Inferior parietal cortex (tissue), 1 donor: ENCODE data around the gene DYNC2I2.
"Not testable (repeated sequence)": the region's sequence is repeated elsewhere in the genome, so short reads cannot be mapped to it uniquely, and the experiment has no call there.

Experiments
- DNase-seq: peaks from one replicate; pipeline ENCODE4 v3.0.0-alpha.2; 2016; ENCODE audit errors: extremely low spot score

The DYNC2I2 gene

DNA sequence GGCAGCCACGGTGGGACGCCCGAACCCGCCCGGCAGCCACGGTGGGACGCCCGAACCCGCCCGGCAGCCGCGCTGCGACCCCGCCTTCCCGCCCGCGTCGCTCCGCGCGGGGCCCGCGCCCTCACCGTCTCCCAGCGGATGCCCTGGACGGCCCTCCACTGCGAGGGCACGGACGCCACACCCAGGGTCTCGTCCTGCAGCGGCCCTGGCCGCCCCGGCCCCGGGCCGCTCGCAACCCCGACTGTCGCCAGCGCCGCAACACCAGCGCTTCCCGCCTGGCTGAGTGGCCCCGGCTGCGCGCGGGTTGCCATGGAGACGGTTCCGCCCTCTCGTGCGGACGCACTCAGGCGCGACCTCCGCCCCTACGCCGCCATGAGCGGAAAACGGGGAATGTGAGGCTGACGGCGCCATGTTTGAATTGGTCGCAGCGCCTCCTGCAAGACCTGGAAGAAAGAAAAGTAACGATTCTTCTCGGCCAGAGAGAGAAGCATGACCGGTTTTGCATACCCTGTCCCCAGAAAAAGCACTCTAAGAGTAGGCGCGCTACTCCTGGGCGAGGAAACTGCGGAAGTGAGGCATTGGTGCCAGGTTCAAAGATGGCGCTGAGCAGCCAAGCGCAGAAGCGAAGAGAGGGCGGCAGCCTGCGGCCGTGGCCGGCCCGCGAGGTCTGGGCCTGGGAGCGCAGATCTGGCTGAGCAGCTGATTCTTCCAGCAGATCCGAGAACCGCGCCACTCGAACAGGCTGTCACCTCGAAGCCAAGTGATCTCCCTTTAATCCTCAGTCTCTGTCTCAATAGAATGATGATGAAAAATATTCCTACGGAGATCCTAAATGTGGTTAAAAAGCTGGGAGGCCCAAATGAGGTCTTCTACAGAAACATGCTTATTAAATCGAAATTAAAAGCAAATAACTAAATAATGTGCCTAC is at the start of gene DYNC2I2:
DYNC2I2 (minus strand) TSS at position 432 of the 928 bp plus-strand sequence; CDS start at position 311, 121 bp downstream.
- peak; percentile 95 for DNase-seq

DNA sequence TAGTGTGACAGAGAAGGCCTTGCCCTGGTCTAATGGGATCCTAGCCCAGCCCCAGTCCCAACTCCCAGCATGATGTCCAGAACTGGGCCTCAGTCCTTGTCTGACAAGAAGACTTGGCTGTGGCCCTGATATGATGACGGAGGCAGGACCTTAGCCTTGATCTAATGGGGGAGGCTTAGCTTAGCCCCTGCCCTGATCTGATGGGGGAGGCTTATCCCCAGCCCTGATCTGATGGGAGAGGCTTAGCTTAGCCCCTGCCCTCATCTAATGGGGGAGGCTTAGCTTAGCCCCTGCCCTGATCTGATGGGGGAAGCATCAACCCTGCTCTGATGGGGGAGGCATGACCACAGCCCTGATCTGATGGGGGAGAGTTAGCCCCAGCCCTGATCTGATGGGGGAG is 49.4 kb upstream of the DYNC2I2 start:
- DNase-seq: no peak

DNA sequence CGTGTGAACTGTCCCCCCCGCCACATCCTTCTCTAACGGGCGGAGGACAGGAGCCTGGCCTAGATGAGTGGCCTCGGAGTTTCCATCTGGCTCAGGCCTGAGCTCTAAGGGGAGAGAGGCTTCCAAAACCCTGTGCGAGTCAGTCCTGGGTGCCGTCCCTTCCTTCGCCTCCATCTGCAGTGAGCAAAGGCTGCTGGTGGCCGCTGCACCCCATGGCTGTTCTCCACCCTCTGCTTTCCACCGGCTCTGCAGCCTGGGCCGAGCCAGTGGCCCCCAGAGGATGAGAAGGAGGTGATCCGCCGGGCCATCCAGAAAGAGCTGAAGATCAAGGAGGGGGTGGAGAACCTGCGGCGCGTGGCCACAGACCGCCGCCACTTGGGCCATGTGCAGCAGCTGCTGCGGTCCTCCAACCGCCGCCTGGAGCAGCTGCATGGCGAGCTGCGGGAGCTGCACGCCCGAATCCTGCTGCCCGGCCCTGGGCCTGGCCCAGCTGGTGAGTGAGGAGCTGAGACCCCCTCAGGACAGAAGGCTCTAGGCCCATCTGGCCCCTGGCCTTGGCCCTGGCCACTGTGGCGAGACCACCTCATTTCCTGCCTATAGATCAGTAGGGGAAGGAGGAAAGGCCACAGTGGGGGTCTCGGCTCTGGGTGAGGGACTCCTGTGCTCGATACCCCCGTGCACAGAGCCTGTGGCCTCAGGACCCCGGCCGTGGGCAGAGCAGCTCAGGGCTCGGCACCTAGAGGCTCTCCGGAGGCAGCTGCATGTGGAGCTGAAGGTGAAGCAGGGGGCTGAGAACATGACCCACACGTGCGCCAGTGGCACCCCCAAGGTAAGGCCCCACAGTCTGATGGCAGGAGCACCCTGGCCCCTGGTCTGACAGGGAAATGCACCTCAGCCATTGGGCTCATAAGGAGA is 48.7 kb upstream of the DYNC2I2 start:
- DNase-seq: no peak

DNA sequence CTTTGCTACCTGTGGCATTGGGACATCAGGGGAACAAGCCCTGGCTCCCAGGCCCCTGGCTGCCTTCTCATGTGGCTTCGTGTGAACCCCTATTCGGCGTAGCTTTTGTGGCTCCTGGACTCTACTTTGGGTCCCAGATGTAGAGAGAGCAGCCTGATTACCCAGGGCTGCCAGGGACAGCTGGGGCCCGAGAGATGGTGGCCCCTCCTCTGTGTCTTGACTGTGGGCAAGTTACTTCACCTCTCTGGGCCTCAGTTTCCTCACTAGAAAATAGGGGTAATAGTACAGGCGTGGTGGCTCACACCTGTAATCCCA is 47.7 kb upstream of the DYNC2I2 start:
- DNase-seq: no peak

DNA sequence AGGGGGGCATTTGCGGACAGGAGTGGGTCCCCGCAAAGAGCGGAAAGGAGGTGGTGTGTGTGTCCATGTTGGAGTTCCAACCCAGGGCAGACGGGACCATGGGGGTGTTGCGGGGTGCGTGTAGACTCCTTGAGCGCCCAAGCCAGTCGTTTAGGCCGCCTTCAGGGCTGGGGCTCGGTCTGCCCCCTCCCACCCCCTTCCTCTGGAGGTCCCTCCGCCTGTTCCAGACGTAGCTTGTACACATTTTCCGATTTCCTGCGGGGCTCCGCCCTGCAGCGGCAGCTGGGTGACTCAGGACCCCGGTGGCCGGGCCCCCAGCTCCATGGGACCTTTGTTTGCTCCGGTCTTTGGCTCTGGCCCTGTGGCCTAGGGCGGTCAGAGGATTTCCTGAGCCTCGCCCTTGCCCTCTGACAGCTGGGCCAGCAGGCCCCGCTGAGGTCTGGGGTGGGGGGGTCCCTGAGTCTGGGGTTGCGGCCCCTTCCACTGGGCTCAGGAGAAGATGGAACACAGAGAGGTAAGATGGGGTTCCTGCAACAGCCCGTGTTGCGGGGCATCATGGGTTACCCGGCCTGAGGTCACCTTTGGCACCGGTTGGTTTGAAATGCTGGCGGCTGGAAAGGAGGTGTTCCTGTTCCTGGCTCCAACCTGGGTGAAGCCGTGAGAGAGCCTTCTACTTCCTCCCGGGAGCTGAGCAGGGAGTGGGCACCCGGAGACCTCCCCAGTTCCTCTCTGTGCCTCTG is 47.1 kb upstream of the DYNC2I2 start:
- no peak for DNase-seq

DNA sequence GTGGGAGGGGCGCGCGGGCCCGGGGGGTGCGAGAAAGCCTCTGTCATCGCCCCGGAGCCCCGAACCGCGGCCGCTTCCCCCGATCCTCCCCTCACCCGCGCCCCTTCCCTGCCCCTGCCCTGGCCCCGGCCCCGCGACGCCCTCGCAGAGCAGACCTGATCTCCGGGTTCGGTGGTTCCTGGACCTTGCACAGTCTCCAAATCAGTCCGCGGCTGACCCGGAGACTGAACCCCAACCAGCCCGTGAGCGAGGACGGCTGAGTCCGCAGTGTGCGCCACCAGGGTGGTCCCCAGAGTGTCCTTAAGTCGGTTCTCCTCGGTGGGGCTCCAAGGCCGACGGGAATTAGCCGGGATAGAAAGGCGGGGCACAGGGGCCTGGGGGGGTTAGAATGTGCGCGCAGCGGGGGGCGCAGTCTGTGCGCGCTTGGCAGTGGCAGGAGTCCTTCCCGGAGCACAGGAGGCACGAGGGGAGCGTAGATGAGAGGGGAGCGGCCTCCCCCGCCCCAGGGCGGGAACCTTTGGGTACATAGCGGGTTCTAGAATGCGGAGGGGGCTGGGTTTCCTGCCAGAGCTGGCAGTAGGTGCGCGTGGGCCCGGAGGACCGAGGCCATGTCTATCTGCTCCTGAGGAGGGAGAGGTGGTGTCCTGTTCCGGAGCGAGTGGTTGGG is 46.4 kb upstream of the DYNC2I2 start:
- no peak for DNase-seq

DNA sequence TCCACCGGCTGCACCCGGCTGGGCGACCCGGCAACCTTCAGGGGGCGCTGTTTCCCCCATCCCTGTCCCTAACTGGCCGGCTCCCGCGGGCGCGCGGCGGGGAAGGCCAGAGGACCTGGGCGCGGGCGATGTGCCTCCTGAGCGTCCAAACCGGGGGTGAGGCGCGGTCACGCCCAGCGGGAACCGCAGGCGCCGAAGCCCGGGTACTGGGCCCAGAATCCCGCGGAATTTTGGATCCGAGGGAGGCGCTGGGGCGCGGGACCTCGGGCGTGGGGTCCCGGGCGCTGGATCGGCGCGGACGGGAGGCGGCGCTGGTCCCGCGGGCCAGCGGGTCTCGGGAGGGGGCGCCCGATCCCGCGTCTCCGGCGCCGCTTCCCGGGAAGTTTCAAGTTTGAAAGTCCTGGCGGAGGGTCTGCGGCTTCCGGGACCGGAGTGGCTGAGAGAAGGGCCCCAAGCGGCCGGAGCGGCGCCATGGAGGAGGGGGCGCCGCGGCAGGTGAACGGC is 45.9 kb upstream of the DYNC2I2 start, which contains the start of gene PKN3:
PKN3 (plus strand) TSS at position 59 of the 504 bp plus-strand sequence; CDS start at position 472, 413 bp downstream.
- peak; percentile 74 for DNase-seq

DNA sequence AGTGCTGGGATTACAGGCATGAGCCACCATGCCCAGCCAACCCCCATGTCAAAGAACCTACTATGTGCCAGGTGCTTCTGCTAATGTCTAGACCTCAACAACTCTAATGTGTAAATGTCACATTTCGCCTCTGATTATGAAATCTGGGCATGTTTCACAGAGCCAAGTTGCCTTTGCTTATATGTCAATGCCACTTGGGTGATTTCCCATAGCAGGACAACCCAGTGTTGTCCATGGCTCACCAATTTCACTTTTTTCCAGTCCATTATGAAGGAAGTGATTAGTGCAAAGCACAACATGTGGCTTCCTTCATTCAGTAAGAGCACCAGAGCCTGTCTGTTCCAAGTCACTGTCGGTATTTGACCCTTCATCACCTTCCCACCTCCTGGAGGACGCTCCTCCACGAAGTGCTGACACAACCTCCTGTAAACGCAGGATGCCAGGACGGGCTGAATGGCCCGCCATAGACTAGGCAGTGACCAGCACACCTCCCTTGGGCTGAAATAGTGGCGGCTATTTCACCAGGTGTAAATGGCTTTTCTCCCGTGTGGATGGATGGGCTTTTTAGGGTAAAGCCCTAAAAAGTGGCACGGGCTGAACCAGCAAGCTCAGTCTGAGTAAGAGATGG is 44.7 kb upstream of the DYNC2I2 start:
- no peak for DNase-seq

DNA sequence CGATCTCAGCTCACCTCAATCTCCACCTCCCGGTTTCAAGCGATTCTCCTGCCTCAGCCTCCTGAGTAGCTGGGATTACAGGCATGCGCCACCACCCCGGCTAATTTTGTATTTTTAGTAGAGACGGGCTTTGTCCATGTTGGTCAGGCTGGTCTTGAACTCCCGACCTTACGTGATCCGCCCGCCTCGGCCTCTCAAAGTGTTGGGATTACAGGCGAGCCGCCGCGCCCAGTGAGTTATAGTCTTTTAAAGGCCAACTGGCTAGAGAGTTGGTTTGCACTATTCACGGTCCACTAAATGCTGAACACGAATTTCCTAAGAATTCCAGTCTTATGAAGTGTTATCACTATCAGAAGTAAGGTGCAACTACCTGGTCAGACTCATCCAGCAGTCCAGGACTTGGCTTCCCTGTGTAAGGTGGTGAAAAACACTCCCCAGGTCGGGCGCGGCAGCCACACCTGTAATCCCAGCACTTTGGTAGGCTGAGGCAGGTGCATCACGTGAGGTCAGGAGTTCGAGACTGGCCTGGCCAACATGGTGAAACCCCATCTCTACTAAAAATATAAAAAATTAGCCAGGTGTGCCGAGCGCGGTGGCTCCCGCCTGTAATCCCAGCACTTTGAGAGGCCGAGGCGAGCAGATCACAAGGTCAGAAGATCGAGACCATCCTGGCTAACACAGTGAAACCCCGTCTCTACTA is 42.6 kb upstream of the DYNC2I2 start:
- DNase-seq: not testable (repeated sequence)

DNA sequence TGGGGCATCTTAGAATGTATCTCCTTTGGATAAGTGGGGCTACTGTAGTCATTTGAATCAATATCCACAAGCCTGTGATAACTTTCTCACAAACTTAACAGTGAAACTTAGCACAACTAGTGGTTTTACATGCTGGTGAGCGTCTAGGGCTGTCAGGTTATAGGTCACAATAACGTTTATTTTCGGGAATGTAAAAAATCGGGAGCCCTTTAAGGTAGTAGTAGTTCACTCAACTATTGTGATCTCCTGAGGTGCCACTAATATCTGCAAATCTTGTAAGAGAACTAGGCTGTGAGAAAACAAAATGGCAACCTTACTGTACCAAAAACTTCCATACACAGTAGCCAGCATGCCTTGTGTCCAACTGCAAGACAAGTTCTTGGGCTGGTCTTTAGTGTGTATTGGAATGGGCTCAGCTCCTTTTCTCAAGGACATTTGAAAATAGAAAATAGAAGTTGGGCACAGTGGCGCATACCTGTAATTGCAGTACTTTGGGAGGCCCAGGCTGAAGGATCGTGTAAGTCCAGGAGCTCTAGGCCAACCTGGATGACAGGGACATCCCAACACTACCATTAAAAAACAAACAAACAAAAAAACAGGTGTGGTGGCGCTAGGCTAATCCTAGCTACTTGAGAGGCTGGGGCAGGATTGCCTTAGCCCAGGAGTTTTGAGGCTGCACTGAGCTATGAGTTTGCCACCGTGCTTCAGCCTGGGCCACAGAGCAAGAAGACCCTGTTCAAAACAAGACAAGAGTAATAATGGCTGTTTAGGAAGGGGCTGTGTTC is 40.5 kb upstream of the DYNC2I2 start:
- no peak for DNase-seq

DNA sequence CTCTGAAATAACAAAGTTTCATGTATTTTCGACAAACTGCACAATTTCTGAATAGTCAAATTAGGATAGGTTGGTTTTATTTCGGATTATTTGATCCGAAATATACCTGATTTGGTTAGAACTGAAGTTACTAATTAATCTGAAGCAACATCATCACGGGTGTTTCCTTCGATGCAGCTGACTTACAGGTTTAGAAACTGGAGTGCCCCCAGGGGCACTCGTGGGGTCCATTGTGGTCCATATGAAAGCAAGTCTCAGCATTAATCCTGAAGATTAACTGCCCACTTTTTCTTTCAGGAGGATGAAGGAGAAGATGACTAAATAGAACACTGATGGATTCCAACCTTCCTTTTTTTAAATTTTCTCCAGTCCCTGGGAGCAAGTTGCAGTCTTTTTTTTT is 37.7 kb upstream of the DYNC2I2 start:
- DNase-seq: no peak

DNA sequence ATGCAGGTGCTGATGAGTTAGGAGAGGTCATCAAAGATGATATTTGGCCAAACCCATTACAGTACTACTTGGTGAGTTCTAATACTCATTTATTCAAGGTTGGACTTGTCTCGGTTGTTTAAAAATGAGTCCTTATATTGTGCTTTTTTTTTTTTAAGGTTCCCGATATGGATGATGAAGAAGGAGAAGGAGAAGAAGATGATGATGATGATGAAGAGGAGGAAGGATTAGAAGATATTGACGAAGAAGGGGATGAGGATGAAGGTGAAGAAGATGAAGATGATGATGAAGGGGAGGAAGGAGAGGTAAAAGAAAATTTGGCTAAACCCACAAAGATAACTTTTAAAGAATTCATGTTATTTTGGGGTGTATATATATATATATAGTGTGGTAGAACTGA is 37.1 kb upstream of the DYNC2I2 start:
- DNase-seq: not testable (repeated sequence)

DNA sequence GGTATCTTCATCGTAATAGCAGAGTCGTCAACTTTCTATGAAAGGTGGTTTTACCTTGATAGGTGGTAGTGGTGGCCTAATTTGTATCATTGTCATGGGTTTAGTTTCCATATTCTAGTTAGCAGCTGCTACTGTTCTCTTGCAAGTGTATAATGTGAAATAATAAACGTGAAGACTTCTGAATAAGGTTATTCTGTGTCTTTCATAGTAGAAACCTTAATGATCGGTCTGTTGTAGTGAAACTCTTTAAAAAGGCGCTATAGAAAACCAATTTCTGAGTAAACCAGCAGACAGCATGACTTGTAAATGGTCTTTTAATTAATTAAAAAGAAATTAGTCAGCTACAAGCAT is 34.0 kb upstream of the DYNC2I2 start:
- DNase-seq: no peak

DNA sequence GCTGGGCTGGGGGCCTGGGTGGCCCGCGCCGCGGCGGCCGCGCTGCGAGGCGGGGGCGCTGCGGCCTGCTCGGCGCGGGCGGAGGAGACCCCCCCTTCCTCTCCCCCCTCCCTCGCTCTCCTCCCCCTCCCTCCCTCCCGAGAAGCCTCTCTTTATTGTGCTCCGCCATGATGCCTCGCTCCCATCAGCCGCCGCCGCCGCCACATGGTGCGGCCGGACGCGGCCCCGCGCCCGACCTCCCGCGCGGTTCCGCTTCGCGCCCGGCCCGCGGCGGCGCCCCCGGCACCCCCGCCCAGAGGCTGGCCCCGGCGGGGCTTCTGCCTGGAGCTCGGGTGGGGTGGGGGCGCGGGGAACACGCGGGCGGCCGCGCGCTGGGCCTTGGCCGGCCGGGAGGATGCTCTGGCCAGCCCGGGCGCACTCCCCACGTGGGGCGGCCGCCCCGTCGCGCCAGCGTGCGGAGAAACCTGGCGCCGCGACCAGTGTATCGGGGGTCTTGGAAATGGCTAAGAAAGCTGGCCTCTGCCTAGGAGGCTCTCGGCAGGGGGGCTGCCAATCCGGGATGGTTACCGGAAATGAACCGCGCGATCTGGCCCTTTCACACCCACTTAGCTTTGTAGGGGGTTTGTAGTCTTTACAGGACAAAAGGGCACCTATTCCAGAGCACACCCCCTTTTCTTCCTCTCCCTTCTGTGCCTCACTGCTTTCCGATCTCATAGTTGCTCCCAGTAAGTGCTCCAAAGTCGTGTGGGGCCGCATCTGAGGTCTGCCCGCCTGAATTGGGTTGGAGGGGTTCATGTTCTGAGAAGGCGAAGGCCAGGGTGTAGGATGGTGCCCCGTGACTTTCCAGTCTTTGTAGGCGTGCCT is 33.4 kb upstream of the DYNC2I2 start:
- DNase-seq: no peak

DNA sequence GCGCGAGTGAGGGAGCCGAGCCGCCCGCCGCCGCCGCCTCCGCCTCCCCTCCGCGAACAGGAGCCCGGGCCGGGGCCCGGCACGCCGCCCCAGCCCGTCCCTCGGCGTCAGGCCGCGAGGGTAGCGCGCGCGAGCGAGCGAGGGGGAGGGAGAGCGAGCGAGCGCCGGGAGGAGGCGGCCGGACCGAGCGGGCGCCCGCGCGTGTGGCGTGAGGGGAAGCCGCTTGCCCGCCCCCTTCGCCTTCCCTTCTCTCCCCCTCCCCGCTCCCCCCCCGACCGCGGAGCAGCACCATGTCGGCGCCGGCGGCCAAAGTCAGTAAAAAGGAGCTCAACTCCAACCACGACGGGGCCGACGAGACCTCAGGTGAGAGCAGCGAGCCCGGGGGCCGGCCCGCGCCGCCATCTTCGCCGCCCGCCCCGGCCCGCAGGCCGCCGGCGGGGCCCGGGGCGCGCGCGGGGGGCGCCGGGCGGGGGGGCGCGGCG is 32.7 kb upstream of the DYNC2I2 start:
- no peak for DNase-seq

DNA sequence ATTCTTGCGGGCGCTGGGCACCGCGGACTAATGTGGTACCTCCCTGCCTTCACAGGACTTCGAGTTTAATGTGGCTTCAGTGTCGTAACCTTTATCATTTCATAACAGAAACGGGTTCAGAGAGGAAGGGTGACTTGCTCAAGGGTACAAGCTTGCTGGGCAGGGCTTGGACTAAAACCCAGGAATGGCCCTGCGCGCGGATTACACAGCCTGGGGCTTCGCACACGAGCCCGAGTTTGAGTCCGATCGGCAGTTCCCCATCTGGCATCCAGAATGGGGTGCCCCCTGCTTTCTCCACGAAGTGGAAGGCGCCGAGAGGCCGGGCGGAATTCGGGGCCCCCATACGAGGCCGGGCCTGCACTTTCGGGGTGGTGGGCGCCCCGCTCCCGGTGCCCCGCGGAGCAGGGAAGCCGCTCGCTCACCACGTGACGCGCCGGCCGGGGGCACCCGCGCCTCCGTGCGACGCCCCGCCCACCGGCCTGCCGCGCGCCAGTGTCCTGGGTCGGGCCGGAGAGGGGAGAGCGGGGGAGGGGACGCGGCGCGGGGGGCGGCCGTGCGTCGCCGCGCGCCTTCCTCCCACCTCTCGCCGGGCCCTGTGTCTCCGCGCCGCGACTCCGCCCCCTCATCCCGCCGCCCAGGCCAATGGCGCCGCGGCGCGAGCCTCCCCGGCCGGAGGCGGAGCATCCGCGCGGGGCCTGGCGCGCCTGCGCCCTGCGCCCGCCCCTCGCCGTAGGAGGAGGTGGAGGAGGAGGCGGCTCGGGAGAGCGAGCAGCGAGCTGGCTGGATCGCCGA is 32.0 kb upstream of the DYNC2I2 start, which contains the start of gene SET:
SET (plus strand) TSS at position 722 of the 792 bp plus-strand sequence. CDS start 361 bp downstream, outside the sequence.
- peak; percentile 90 for DNase-seq

DNA sequence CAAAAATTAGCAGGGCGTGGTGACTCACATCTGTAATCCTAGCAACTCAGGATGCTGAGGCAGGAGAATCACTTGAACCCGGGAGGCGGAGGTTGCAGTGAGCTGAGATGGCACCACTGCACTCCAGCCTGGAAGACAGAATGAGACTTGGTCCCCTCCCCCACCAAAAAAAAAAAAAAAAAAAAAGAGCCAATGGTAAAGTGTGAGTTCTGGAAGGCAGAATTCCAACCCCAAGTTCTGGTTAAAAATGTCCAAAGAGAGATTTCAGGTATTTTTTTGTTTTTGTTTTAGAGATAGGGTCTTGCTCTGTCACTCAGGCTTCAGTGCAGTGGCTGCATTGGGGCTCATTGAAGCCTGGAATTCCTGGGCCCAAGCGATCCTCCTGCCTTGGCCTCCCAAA is 30.8 kb upstream of the DYNC2I2 start:
- no peak for DNase-seq
